ENCODE results near the gene WT1.
"Not testable (repeated sequence)": the region's sequence is repeated elsewhere in the genome, so short reads cannot be mapped to it uniquely, and the experiment has no call there.

WT1 gene

GRCh38 chr11:32375826-32376225 is 59.5 kb downstream of the WT1 start:
- in situ Hi-C loops (cut with HindIII; ENCODE audit: low sequenced_read_pairs), result no loop called here
- no peak for TF ChIP-seq CTCF (IDR thresholded peaks at IDR 0.05; ENCODE audit: low read depth, low read length)
- no peak overlapping the region for H3K4me3 ChIP-seq (ENCODE audit: low read depth, low read length)
- no peak for DNase-seq (ENCODE audit: low read depth, low spot score)

DNA sequence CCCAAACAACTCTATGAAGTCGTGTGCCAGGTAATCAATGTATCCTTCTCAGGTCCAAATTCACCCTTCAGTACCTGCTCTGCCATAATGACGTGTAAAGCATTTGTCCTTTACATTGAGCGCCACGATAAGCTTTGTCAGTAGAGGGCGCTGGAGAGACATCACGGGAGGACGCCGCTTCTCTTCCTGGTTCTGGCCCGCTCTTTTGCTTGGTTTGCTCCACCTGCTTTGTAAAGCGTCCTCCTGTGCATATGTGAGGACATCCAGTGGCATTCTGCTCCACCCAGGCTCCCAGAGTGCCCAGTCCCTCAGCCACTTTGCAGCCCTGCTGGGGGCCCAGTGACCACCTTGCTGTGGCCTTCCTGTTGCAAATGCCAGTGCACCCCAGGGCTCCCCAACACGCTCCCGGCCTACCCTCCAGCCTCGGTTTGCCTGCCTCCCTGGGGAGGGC is 61.1 kb downstream of the WT1 start:
- DNase-seq (ENCODE audit: low read depth, low spot score), result no peak
- no peak overlapping the region for H3K4me3 ChIP-seq (ENCODE audit: low read depth, low read length)
- TF ChIP-seq CTCF (IDR thresholded peaks at IDR 0.05; ENCODE audit: low read depth, low read length), result peak; percentile 51
- in situ Hi-C loops (cut with HindIII; ENCODE audit: low sequenced_read_pairs), result no loop called here

DNA sequence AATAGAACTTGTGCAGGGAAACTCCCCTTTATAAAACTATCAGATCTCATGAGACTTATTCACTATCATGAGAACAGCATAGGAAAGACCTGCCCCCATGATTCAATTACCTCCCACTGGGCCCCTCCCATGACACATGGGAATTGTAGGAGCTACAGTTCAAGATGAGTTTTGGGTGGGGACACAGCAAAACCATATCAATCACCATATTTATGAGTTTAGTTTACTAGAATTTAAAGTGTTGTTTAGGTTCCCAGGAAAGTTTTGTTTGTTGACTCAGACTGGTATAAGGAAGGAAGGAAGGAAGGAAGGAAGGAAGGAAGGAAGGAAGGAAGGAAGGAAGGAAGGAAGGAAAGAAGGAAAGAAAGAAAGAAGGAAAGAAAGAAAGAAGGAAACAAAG is 65.4 kb downstream of the WT1 start:
- DNase-seq (ENCODE audit: low read depth, low spot score); H3K4me3 ChIP-seq (ENCODE audit: low read depth, low read length); in situ Hi-C loops (cut with HindIII; ENCODE audit: low sequenced_read_pairs): not testable (repeated sequence)

DNA sequence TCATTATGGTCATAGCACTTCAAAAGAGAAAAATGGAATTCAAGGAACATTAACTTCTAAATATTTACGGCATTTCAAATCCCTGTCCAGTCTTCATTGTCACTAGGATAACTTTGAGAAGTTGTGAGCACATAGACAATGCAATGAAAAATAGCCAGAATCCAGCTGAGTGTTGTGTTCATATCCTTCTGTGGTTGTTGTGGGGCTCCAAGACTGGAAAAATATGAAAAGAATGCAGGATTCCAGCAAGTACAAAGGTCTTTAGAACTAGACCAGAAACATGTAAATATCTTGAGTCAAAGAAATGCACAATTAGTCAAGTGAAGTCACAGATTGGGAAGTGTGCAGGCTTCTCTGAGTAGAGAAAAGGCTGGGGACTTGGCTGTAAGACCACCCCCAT is 68.7 kb downstream of the WT1 start:
- peak; percentile 45 for DNase-seq (ENCODE audit: low read depth, low spot score)
- no peak overlapping the region for H3K4me3 ChIP-seq (ENCODE audit: low read depth, low read length)
- TF ChIP-seq CTCF (IDR thresholded peaks at IDR 0.05; ENCODE audit: low read depth, low read length), result no peak
- in situ Hi-C loops (cut with HindIII; ENCODE audit: low sequenced_read_pairs), result no loop called here

DNA sequence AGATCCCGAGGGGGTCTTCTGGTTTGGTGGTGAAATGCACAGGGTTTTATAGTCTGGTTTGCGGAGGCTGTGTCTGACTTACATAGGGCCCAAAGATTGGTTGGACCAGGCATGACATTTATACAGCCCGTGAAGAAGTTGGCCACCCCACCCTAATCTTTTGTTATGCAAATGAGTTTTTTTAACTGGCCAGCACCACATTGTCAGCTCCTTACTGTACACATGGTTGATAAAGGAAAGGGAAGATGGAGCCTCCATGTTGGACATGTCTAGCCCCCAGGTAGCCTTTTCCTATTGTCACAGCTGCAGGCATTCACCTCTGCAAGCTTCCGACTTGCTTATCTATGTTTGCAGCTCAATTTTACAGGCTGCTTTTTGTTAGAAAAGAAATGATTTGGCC is 70.1 kb downstream of the WT1 start:
- in situ Hi-C loops (cut with HindIII; ENCODE audit: low sequenced_read_pairs), result no loop called here
- no peak for DNase-seq (ENCODE audit: low read depth, low spot score)
- no peak for TF ChIP-seq CTCF (IDR thresholded peaks at IDR 0.05; ENCODE audit: low read depth, low read length)
- H3K4me3 ChIP-seq (ENCODE audit: low read depth, low read length), result no peak overlapping the region

- no peak for TF ChIP-seq CTCF (IDR thresholded peaks at IDR 0.05; ENCODE audit: low read depth, low read length)
- in situ Hi-C loops (cut with HindIII; ENCODE audit: low sequenced_read_pairs), result no loop called here
- DNase-seq (ENCODE audit: low read depth, low spot score), result no peak
- H3K4me3 ChIP-seq (ENCODE audit: low read depth, low read length), result no peak overlapping the region
These were observed 76.6 kb downstream of the WT1 start for GRCh38 chr11:32358729-32359128.

DNA sequence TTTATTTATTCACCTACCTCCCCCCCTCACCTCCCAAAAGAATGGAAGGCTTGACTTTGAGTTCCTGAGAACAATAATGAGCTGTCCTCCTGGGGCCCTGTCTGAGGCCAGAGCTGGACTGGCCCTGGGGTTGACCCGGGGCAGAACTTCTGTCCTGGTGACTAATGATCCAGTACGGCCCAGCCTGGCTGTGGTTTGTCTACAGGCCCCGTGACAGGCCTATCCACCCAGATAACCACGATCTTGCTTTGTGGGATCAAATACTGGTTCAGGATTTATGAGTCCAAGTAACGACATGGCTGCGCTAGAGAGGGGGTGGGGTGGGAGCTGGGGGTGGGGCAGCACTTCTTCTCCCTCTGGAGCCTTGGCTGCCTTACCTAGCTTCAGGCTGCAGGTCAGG is 81.5 kb downstream of the WT1 start:
- in situ Hi-C loops (cut with HindIII; ENCODE audit: low sequenced_read_pairs), result no loop called here
- no peak overlapping the region for H3K4me3 ChIP-seq (ENCODE audit: low read depth, low read length)
- no peak for TF ChIP-seq CTCF (IDR thresholded peaks at IDR 0.05; ENCODE audit: low read depth, low read length)
- no peak for DNase-seq (ENCODE audit: low read depth, low spot score)
